ENCODE data around the gene LITAF. TPM values are rescaled to one million over a fixed set of nuclear protein-coding genes. Genes with fewer than 3 reads are reported as not detected.

LITAF gene
- total RNA-seq, 2 donors from 2014 or later = 36.6 to 62.9 TPM

DNA sequence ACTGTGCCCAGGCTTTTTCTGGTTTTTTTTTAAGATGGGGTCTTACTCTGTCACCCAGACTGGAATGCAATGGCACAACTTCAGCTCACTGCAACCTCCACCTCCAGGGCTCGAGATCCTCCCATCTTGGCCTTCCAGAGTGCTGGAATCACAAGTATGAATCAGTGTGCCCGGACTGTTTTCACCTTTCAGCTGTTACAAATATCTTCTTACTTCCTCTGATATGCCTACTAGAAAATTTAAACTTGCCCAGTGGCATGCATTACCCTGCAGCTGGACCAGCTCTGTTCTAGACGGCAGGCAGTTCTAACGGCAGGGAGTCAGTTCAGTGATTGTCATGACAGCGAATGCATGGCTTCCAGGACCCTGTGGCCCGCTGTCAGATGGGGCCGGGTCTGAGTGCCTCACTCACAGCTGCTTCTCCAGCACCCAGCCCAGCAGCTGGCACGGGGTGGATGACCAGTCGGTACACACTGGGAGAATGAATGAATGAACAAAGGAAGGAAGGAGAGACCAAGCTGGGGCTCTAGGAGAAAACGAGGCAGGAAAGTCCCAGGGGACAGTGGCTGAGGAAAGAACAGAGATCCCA, 28.0 kb upstream of the LITAF start:
- TF ChIP-seq, protein P1, sequence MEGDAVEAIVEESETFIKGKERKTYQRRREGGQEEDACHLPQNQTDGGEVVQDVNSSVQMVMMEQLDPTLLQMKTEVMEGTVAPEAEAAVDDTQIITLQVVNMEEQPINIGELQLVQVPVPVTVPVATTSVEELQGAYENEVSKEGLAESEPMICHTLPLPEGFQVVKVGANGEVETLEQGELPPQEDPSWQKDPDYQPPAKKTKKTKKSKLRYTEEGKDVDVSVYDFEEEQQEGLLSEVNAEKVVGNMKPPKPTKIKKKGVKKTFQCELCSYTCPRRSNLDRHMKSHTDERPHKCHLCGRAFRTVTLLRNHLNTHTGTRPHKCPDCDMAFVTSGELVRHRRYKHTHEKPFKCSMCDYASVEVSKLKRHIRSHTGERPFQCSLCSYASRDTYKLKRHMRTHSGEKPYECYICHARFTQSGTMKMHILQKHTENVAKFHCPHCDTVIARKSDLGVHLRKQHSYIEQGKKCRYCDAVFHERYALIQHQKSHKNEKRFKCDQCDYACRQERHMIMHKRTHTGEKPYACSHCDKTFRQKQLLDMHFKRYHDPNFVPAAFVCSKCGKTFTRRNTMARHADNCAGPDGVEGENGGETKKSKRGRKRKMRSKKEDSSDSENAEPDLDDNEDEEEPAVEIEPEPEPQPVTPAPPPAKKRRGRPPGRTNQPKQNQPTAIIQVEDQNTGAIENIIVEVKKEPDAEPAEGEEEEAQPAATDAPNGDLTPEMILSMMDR (conservative IDR thresholded peaks at IDR 0.05) = no peak

DNA sequence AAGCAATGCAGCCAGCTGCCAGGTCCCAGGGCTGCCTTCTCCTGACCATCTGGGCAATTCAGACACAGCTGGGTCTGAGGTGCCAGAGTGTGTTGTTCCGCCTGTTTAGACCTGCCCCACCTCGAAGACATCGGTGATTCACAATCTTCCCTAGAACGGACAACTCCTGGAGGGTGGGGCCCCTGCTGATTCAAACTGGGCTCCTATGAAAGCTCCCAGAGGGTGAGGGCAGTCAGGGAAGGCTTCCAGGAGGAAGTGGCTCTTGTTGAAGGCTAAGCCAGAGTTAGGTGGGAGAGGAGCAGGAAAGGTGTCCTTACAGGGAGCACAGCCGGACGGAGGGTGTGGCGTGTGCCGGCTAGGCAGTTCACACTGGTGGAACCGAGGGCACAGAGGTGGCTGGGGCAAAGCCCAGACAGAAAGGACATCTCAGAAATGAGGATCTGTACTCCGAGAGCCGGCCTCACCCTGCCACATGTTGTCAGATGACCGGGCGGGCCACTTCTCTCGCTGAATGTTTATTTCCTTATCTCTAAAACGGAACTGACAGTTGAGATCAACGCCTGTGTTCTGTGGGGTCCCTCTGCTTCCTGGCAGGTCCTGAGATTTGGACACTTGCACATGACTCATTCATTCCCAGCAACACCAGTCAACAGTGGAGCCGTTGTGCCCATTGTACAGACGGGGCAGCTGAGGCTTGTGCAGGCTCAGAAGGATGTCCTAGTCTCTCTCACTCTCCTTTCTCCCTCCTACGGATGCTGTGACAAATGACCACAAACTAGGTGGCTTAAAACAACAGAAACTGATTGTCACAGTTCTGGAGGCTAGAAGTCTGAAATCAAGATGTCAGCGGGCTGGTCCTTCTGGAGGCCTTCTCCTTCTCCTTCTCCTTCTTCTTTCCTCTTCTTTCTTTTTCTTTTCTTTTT, 26.9 kb upstream of the LITAF start:
- Histone ChIP-seq H3K4me1 (ENCODE audit: control insufficient read depth, insufficient read depth, low read length) (no peaks in the 10 kb centered on the region), H3K36me3 (ENCODE audit: control insufficient read depth, insufficient read depth, low read length) (no peaks in the 10 kb centered on the region), H3K27me3 (ENCODE audit: control insufficient read depth, insufficient read depth, low read length, poor library complexity, severe bottlenecking) (no peaks in the 10 kb centered on the region), H3K4me3 (ENCODE audit: low read length) (no peak overlapping the region), H3K9ac (ENCODE audit: extremely low read depth, low read length, poor library complexity, severe bottlenecking) (no peak overlapping the region), H3K9me3 (ENCODE audit: control insufficient read depth, low read length) (no peaks in the 10 kb centered on the region), H3K27ac (ENCODE audit: low read depth, low read length) (no peak overlapping the region)
- TF ChIP-seq, protein P1 (conservative IDR thresholded peaks at IDR 0.05) = no peak
- WGBS, 2 experiments (ENCODE audit: insufficient coverage in 1 of 2, insufficient read length in 1 of 2) = 85 to 86% methylated on average over 17 to 20 of the region's 20 CpGs
- no peak for DNase-seq
- Mint-ChIP-seq H3K4me3 (no peak overlapping the region), H3K9me3 (no peaks in the 10 kb centered on the region), H3K27me3 (ENCODE audit: insufficient read depth) (peaks cover 5% of the 10 kb centered on the region), H3K27ac (no peak overlapping the region), H3K36me3 (ENCODE audit: low read depth) (no peaks in the 10 kb centered on the region), H3K4me1 (peaks cover 8% of the 10 kb centered on the region)

More for the DNA sequence above, 28.0 kb upstream of the LITAF start:
- H3K36me3 Mint-ChIP-seq (ENCODE audit: low read depth) = no peaks in the 10 kb centered on the region
- no peaks in the 10 kb centered on the region for H3K4me1 ChIP-seq (ENCODE audit: control insufficient read depth, insufficient read depth, low read length)
- peaks cover 5% of the 10 kb centered on the region for H3K27me3 Mint-ChIP-seq (ENCODE audit: insufficient read depth)
- peak overlapping the region; percentile 53 for H3K27ac Mint-ChIP-seq
- DNase-seq = peak; percentile 68
- no peak overlapping the region for H3K4me3 ChIP-seq (ENCODE audit: low read length)
- WGBS, 2 experiments (ENCODE audit: insufficient coverage in 1 of 2, insufficient read length in 1 of 2) = 45 to 71% methylated on average over 9 to 10 of the region's 10 CpGs
- no peak overlapping the region for H3K27ac ChIP-seq (ENCODE audit: low read depth, low read length)
- H3K9me3 ChIP-seq (ENCODE audit: control insufficient read depth, low read length) = no peaks in the 10 kb centered on the region
- H3K4me1 Mint-ChIP-seq = peaks cover 8% of the 10 kb centered on the region
- no peak overlapping the region for H3K9ac ChIP-seq (ENCODE audit: extremely low read depth, low read length, poor library complexity, severe bottlenecking)
- no peaks in the 10 kb centered on the region for H3K9me3 Mint-ChIP-seq
- H3K4me3 Mint-ChIP-seq = no peak overlapping the region
- no peaks in the 10 kb centered on the region for H3K36me3 ChIP-seq (ENCODE audit: control insufficient read depth, insufficient read depth, low read length)
- no peaks in the 10 kb centered on the region for H3K27me3 ChIP-seq (ENCODE audit: control insufficient read depth, insufficient read depth, low read length, poor library complexity, severe bottlenecking)

DNA sequence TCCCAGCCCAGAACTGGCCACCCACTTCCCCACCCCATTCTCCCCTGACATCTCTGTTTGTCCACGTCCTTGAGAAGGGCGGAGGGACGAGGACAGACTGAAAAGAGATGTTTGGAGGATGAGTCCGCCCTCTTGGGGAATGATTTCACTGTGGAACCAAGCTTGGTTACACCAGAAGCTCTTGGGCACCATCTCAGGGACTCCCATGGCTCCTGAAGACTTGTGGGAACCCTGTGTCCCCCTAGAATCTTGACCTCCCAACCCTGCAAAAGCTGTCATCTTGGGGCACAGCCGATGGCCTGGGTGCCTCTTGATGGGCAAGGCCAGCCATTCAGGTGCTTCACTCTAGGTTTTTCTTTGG, 25.9 kb upstream of the LITAF start:
- DNase-seq = no peak
- H3K4me1 Mint-ChIP-seq = peaks cover 8% of the 10 kb centered on the region
- Histone ChIP-seq H3K9me3 (ENCODE audit: control insufficient read depth, low read length) (no peaks in the 10 kb centered on the region), H3K4me3 (ENCODE audit: low read length) (no peak overlapping the region), H3K9ac (ENCODE audit: extremely low read depth, low read length, poor library complexity, severe bottlenecking) (no peak overlapping the region), H3K27ac (ENCODE audit: low read depth, low read length) (no peak overlapping the region), H3K27me3 (ENCODE audit: control insufficient read depth, insufficient read depth, low read length, poor library complexity, severe bottlenecking) (no peaks in the 10 kb centered on the region), H3K36me3 (ENCODE audit: control insufficient read depth, insufficient read depth, low read length) (no peaks in the 10 kb centered on the region), H3K4me1 (ENCODE audit: control insufficient read depth, insufficient read depth, low read length) (no peaks in the 10 kb centered on the region)
- TF ChIP-seq, protein P1 (conservative IDR thresholded peaks at IDR 0.05) = no peak
- no peak overlapping the region for H3K4me3 Mint-ChIP-seq
- peaks cover 5% of the 10 kb centered on the region for H3K27me3 Mint-ChIP-seq (ENCODE audit: insufficient read depth)
- WGBS, 2 experiments (ENCODE audit: insufficient coverage in 1 of 2, insufficient read length in 1 of 2) = 82 to 84% methylated on average over 4 to 5 of the region's 5 CpGs
- H3K9me3 Mint-ChIP-seq = no peaks in the 10 kb centered on the region
- no peaks in the 10 kb centered on the region for H3K36me3 Mint-ChIP-seq (ENCODE audit: low read depth)
- no peak overlapping the region for H3K27ac Mint-ChIP-seq
